SH-SY5Y (cell line): ENCODE results near the gene TRIM44.

Experiments
- GATA2 ChIP-seq: IDR thresholded peaks from 2 replicates; pipeline ENCODE4 v1.6.1; 2011; ENCODE audit warnings: mild to moderate bottlenecking, low read depth, low read length
- GATA3 ChIP-seq: IDR thresholded peaks from 2 replicates; pipeline ENCODE4 v1.6.1; 2011; ENCODE audit warnings: low read depth, mild to moderate bottlenecking, low read length, moderate library complexity

GRCh38 chr11:35730254-35730653 lies 67.7 kb downstream of the TRIM44 start:
- TF ChIP-seq GATA2 (no peak), GATA3 (no peak)
